Measurements from ENCODE around the gene TGFBI.

Gene TGFBI

DNA sequence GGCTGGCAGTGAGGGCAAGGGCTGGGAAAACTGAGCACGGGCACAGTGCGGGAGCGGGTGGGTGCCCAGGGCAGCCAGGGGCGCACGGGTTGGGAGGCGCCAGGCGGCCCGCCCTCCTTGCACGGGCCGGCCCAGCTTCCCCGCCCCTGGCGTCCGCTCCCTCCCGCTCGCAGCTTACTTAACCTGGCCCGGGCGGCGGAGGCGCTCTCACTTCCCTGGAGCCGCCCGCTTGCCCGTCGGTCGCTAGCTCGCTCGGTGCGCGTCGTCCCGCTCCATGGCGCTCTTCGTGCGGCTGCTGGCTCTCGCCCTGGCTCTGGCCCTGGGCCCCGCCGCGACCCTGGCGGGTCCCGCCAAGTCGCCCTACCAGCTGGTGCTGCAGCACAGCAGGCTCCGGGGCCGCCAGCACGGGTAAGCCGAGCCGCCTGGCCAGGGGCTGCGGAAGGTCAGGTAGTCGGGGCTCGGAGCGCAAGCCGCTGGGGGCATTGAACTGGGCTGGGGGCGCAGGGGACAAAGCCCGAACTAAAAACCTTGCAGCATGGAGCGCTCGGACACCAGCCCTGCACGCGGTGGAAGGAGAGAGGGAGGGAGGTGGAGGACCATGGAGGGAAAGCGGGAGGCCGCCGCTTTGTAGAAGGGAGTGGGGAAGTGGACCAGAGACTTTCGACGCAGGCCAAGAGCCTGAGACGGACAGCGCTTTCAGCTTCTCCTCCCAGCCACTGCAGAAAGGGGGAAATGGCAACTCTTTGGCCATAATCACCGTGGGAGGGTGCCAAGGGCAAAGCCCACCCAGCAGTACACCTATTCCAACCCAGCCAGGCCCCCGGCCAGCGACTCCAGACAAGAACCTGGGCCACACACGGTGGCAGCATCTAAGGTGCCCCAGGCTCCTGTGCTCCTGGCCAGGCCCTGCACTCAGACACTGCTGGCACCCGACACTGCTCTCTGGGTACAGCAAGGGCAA is at the start of gene TGFBI:
TGFBI (plus strand) TSS at position 207 of the 961 bp plus-strand sequence; CDS start at position 275, 68 bp downstream.
- no peak for DNase-seq

DNA sequence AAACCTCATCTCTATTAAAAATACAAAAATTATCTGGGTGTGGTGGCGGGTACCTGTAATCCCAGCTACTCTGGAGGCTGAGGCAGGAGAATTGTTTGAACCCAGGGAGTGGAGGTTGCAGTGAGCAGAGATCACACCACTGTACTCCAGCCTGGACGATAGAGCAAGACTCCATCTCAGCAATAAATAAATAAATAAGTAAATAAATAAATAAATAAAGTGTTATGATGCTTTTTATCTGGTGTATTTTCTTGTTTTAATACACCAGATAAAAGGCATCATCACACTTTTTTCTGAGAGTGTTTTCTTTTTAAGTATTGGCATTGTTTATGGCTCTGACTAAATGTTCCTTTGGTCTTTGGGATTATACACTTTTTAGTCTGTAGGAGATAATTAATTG is 49.8 kb upstream of the TGFBI start:
- no peak for DNase-seq

DNA sequence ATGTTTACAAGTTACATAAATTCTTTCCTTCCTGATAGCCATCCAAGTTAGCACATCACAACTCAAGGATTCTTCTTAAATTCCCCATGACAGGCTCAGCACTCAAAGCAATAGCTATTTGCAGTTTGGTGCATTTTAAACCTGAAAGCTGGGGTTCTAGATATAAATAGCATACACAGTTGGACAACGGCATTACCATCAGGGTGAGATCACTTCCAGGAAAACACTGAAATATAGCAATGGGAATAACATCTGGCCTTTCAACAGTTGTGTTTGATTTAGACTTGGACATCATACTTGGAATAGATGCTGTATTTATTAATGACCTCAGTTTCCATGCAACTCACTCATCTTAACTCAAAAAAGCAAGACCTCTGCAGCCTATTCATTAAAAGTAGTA is 49.3 kb upstream of the TGFBI start:
- no peak for DNase-seq

DNA sequence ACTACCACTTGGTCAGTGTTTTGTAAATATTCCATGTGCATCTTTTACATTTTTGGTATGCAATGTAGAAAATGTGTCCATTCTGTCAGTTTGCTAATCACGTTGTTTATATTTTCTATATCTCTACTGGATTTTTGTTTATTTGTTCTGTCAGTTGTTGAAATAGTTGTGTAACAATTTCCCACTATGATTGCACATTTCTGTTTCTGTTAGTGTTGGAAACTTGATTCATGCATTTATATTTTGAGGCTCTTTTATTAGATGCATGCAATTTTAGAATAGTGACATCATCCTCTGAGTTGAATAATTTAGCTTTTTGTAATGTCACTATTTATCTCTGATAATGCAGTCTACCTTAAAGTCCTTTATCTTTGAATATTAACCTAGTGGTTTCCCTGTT is 48.2 kb upstream of the TGFBI start:
- no peak for DNase-seq

DNA sequence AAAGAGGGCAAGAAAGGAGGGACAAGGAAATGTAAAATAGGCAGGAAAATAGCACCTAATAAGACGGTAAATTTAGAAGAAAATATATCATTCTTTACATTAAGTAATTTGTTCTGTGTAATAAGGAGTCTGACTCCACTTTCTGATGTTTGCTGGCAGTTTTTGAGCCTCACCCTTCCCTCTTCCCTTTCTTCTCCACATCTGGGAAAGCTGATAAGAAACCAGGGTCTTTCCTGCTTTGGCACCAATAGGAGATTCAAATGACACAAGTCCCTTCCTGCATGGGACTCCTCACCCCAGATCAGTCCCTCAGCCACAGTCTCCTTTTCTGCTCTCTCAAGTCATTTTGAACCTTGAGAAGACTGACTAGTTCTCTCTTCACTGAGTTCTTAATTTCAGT is 42.8 kb upstream of the TGFBI start:
- DNase-seq: no peak

DNA sequence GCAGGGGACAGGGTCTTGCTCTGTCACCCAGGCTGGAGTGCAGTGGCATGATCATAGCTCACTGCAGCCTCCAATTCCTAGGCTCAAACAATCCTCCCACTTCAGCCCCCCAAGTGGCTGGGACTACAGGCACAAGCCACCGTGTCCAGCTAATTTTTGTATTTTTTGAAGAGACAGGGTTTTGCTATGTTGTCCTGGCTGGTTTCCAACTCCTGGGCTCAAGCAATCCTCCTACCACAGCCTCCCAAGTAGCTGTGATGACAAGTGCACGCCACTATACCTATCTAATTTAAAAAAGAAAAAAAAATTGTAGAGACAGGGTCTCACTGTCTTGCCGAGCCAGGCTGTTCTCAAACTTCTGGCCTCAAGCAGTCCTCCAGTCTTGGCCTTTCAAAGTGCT is 42.4 kb upstream of the TGFBI start:
- no peak for DNase-seq

DNA sequence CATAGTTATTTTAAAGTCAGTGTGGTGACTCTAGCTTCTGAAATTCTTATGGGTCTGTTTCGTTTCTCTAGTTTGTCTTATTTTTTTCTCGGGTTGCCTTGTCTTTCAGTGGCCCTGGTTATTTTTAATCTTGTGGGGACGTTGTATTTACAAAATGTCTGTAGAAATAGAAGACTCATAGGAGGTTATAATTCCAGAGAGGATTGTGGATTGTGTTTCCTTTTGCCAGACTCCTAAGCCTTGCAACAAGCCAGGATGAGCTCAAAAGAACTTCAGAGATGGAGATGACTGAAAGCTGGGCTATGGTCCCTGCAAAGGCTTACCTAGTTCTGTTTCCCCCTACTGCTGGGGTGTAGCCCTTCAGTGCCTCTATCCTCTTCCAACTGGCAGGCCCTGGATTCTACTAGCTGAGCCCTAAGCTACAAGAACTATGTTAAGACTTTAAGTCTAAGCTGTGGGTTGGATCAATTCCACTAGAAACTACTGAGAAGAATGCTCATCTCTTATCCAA is 41.8 kb upstream of the TGFBI start:
- DNase-seq: no peak

DNA sequence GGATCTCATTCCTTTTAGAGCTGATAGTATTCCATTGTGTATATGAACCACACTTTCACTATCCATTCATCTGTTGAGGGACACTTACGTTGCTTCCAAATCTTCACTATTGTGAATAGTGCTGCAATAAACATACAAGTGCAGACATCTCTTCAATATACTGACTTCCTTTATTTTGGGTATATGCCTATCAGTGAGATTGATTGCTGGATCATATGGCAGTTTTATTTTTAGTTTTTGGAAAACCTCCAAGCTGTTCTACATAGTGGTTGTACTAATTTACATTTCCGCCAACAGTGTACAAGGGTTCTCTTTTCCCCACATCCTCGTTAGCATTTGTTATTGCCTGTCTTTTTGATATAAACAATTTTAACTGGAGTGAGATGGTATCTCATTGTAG is 40.2 kb upstream of the TGFBI start:
- no peak for DNase-seq

DNA sequence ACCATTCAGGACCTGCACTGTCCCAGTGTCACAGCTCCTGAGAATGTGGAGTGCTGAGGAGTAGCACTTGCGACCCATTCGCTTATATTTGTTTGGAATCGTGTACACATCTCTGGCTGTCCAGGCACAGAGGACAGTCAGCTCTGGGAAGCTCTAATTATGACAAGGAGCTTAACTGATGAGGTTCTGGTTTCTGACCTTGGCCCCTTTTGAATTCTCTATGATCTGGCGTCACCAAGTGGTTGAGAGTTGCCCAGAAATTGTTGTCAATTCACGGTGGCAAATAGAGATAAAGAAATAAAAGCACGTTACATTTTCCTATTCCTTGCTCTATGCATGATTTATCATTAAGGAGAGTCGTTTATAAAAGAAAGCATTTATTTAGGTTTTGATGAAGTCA is 39.1 kb upstream of the TGFBI start:
- no peak for DNase-seq

DNA sequence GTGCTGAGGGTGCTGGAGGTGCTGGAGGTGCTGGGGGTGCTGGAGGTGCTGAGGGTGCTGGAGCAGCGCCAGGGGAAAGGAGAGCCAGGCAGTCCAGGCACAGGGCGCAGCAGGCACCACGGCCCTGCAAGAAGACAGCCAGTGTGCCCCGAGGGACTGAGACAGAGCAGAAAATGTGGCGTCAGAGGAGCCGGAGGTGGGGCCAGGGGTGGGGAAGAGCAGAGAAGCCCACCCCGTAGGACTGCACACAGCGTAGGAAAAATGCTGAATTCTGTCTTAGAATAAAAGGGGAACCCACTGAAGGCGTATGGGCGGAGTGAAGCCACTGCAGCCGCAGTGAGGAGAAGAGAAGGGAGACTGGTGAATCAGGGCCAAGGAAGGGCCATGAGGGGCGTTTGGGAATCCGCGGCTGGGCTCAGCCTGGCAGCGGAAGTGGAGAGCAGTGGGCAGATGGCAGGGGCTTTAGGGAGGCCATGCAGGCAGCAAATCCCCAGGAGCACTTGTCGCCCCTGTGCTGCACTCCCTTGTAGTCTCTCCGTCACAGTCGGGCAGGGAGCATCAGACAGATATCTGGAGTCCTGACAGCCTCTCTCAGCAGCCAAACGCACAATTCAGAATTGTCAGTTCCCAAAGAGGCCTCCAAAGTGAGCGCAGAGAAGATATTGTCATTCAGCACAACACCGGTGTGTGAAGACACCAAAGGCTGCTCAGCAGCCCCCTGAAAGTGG is 38.1 kb upstream of the TGFBI start:
- no peak for DNase-seq

DNA sequence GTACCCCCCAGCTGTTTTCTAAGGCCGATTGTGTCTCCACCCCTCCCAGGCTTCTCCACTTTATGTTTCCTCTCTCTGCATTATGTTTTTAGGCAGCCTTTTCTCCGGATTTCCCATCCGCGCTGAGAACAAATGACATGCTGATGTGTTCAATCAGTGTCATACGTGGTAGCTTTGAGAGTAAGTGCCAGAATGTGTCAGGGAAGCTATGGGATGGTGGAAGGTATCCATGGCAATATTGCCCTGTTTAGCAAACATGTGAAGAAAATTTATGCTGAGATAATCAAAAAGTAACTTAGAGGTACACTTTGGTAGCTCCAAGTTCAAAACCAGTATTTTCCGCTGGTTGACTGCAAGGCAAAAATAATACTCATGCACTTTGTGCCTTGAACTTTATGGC is 37.4 kb upstream of the TGFBI start:
- DNase-seq: no peak

DNA sequence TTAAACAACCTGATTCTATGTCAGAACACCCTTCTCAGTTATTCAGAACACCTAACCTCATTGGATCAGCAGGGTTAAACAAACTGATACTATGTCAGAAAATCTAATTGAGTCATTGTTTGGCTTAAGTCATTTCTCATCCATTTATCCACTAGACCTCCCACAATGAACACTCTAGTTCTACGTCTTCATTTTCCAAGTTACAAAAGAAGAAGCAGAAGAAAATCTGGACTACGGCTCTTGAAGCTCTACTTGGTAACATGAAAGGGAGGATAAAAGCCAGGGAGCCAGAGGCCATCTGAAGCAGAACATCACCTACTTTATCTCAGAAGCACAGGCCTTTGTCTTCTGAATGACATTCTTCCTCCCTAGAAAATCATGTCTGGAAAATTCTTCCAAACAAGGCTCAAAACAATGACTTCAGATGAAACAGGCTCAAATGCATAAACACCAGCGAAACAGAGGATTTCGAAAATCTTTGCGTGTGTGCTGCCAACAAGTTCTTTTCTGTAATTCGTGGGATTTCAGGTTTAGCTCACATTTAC is 35.4 kb upstream of the TGFBI start:
- no peak for DNase-seq

DNA sequence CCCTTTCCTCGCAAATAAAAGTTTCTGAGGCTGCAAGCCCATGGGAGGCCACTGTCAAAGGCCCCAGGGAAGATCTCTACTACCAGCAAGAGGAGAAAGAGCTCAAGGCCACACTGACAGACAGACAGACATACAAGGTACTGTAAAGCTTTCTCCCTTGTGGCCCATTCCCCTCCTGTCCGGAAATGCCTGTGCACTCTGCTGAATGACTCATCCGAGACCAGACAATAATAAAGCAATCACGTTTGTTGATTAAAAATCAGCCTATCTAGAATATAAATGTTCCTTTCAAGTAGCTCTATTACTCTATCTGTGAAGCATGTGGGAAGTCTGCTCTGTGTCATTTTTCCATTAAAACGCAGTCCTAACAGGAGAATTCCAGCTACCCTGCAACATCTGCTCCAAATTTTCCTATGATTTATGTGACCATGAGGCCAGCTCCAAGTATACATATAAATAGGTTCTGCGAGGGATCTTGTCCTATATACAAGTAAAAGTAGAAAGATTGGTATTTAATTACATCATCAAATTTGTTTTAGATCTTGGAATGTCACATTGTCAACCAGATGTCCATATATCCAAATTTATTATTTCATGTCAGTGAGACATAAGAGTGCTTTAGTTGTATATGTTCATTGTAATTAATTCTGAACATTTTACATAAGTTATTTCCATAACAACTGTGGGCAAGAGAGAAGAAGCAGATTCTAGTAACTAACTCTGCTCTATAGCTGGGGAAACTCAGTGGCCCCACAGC is 34.7 kb upstream of the TGFBI start:
- DNase-seq: no peak

DNA sequence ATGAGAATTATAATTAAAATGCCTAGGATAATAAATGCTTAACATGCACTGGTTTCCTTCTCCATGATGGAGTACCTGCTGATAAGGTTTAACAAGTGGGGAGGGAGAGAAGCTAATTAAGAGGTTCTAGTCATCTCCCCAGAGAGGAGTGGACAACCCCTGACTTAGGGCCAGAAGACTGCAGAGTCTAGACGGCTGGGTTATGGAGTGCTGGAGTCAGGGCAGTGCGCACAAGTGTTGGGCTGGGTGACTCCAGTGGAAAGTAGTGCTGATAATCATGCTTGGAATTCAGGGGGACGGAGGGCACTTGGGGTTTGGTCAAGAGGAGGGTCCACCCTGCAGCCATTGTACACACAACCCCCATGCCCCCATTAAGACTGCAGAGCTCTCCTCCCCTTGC is 32.8 kb upstream of the TGFBI start:
- DNase-seq: no peak

DNA sequence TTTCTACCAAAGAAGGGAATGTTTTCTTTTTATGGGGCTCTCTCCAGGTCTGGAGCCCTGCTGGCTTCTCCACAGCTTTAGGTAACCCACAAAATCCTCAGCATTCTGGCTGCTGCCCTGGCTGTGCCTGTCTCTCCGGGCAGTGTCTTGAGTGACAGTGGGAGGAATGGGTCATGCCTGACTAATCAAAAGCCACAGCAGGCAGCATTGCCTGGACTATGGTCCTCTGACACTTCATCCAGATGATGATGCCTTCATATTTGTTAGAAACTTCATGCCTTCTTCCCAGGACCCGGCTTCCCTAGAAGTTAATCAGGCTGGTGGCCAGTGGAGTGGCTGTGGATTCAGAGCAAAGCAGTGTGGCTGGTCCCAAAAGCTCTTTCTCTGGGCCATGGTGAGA is 32.2 kb upstream of the TGFBI start:
- no peak for DNase-seq

DNA sequence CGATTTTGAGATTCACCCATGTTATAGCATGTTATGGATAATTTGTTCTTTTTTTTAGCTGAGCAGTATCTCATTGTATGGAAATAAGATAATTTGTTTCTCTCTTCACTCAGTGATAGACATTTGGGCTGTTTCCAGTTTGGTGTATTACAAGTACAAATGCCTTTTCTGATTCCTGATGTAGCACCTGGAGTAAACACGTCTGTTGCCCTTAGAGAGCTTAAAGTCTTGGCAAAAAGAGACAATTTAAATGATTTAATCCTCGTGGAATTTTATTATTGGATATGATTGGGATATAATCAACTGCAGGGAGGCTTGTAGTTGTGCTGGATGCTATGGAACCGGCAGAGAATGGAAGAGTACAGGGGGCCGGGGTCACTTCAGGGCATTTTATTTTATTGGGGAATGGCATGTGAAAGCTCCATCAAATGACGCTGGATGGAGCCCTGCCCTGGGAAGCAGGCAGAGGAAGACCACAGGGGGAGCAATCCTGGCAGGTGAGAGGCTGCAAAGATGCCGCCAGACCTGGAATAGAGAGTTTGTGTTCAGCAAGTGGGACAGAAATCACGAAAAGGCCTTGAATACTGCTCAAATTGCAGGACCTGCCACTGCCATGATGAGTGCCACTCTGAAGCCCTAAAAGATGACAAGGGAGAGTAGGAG is 31.0 kb upstream of the TGFBI start:
- no peak for DNase-seq

DNA sequence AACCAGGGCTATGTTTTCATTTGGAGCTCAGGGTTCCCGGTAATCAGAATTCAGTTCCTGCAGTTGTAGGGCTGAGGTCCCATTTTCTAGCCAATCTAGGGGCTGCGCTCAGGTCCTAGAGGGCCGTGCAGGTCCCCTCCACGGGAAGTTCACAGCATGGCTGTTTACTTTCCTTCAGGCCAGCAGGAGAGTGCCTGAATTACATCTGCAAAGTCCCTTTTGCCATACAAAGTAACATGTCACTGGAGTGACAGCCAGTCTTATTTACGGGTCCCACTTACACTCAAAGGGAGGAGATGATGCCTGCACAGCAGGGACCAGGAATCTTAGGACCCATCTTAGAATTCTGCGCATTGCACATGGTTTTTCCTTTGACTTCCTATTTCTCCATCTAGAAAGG is 29.9 kb upstream of the TGFBI start:
- DNase-seq: no peak

DNA sequence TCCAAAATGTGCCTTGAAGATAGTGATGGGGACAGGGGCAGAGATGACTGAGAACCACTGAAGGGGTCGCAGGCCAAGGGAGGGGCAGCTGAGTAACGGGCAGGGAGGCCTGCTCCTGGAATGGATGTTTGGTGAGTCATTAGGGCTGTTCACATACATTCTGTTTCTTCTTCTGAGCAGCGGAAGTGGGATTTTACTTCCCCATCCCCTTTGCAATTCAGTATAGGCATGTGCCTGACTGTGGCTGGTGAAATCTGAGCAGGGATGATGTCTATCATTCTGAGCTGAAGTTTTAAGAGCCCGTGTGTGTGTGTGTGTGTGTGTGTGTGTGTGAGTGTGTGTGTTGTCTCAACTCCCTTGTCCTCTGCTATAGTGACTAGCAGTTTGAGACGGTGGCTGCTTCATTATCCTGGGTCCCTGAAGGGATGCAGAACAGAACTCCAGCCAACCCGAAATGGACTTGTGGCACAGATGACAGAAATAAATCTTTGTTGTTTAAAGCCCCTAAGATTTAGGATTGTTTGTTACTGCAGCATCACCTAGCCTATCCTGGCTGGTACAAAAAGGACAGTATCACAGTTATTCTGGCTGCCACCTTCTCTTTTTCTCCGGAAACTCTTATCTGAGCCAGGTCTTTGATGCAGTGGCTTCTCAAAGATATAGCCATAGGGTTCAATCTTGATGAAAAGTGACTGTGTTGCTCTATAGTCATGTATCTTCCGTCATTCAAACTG is 29.2 kb upstream of the TGFBI start:
- DNase-seq: no peak

DNA sequence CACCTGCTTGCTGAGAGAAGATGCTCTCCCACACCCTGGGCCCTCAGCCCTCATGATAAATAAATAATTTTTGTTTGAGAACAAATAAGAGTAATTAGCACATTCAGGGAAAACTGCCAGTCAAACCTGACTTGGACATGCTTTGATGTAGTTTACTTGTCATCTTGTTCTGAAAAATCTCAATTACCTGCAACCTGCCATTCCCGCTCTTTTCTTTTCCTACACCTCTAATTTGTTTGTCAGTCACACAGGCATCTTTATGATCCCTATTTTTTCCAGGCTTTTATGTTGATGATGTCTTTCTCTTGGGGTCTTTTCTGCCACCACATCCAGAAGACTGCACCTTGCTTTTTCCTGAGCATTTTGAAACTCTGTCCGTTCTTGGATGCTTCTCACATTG is 28.6 kb upstream of the TGFBI start:
- no peak for DNase-seq

DNA sequence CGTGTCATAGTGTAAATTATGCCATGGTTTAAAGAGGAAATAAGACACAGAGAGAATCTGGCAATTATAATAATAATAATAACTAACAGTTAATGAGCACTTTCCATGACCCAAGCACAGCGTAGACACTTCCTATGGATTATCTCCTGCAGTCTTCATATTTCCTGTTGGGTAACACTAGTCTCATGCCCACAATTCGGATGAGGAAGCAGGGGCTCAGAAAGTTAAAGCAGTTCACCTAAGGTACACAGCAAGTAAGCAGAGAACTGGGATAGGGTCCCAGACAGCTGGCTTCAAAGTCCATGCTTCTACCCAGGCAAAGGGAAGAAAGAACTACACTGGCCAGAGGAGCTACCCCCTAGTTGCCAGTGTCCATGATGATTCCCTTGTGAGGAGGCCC is 27.9 kb upstream of the TGFBI start:
- no peak for DNase-seq

DNA sequence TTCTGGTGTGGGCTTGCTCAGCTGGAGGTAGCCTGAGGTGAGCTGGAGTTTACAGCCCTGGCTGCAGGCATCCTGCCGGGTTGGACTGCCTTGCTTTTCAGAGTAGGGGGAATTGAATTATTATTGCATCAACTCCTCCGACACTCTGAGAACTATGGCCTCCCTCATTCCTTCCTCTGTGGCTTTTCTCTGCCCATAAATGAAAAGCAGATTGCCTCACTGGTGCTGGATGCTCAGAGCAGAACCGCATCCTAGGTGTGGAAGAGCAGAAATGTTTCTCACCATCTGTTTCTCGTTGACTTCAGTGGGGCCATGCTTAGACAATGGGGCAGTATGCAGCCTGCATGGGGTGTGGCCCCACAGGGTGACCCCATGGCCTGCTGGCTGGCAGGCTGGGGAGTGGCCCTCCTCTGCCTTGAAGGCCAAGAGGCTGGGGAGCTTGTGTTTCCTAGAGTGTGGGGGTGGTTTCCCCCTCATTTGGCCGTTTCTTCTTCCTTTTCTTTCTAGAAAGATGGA is 27.3 kb upstream of the TGFBI start:
- DNase-seq: no peak

Measured in NCI-H446 (cell line).